Mesenchymal stem cell (in vitro differentiated cells and primary cell): ENCODE measurements around the gene E2F3.

ENCODE experiments used
- DNase-seq: peaks from one replicate; pipeline ENCODE4 v3.0.0-alpha.2; 2013
- H2AFZ ChIP-seq: one replicate; pipeline ENCODE4 v1.6.1; 2013; ENCODE audit warnings: low read depth, mild to moderate bottlenecking, control low read depth, inconsistent platforms, low read length, moderate library complexity
- H2AK5ac ChIP-seq: 2 replicates; pipeline ENCODE4 v1.6.1; 2013; ENCODE audit warnings: low read length, moderate library complexity, mild to moderate bottlenecking, inconsistent platforms; ENCODE audit not compliant: severe bottlenecking
- H2BK120ac ChIP-seq: one replicate; pipeline ENCODE4 v1.6.1; 2013; ENCODE audit warnings: low read depth, mild to moderate bottlenecking, inconsistent platforms, low read length, moderate library complexity
- H2BK12ac ChIP-seq, 2 experiments: one replicate each; pipeline ENCODE4 v1.6.1; 2013; ENCODE audit warnings: inconsistent platforms in 2 of 2, low read length in 2 of 2, mild to moderate bottlenecking in 2 of 2, moderate library complexity in 2 of 2, control low read depth in 1 of 2
- H2BK15ac ChIP-seq: one replicate; pipeline ENCODE4 v1.6.1; 2013; ENCODE audit warnings: mild to moderate bottlenecking, low read depth, inconsistent platforms; ENCODE audit not compliant: poor library complexity, severe bottlenecking
- H2BK5ac ChIP-seq: 2 replicates; pipeline ENCODE4 v1.6.1; 2013; ENCODE audit warnings: low read depth, mild to moderate bottlenecking, low read length, control low read depth, inconsistent platforms; ENCODE audit not compliant: poor library complexity, severe bottlenecking
- H3K14ac ChIP-seq, 2 experiments: one replicate each; pipeline ENCODE4 v1.6.1; 2013; ENCODE audit warnings: inconsistent platforms in 2 of 2, low read length in 2 of 2, control low read depth in 1 of 2, mild to moderate bottlenecking in 1 of 2, moderate library complexity in 1 of 2
- H3K18ac ChIP-seq, 2 experiments: one replicate each; pipeline ENCODE4 v1.6.1; 2013; ENCODE audit warnings: inconsistent platforms in 2 of 2, low read length in 2 of 2, control low read depth in 1 of 2, low read depth in 1 of 2, mild to moderate bottlenecking in 1 of 2
- H3K23ac ChIP-seq, 2 experiments: one replicate each; pipeline ENCODE4 v1.6.1; 2013; ENCODE audit warnings: inconsistent platforms in 2 of 2, low read length in 2 of 2, mild to moderate bottlenecking in 2 of 2, moderate library complexity in 2 of 2, control low read depth in 1 of 2
- H3K27ac ChIP-seq: 2 replicates; pipeline ENCODE4 v1.5.1; 2013; ENCODE audit warnings: mild to moderate bottlenecking, moderate library complexity, low read length, control low read depth, inconsistent platforms; ENCODE audit not compliant: poor library complexity, severe bottlenecking
- H3K27me3 ChIP-seq, 2 experiments: 2 replicates each; pipeline versions ENCODE4 v1.6.1 to v1.7.0; 2013; ENCODE audit warnings: low read length in 2 of 2, mild to moderate bottlenecking in 2 of 2, moderate library complexity in 2 of 2, control low read depth in 1 of 2, inconsistent platforms in 1 of 2; ENCODE audit not compliant: control insufficient read depth in 1 of 2, insufficient read depth in 1 of 2
- H3K36me3 ChIP-seq, 2 experiments: 2 replicates each; pipeline versions ENCODE4 v1.6.1 to v1.7.0; 2013; ENCODE audit warnings: low read length in 2 of 2, control low read depth in 1 of 2, inconsistent platforms in 1 of 2, low read depth in 1 of 2, mild to moderate bottlenecking in 1 of 2; ENCODE audit not compliant: insufficient read depth in 2 of 2, control insufficient read depth in 1 of 2
- H3K4ac ChIP-seq, 2 experiments: one replicate each; pipeline ENCODE4 v1.6.1; 2013; ENCODE audit warnings: inconsistent platforms in 2 of 2, low read length in 2 of 2, mild to moderate bottlenecking in 2 of 2, moderate library complexity in 2 of 2, control low read depth in 1 of 2, low read depth in 1 of 2
- H3K4me1 ChIP-seq: 2 replicates; pipeline ENCODE4 v1.6.1; 2013; ENCODE audit warnings: low read depth, low read length, control low read depth; ENCODE audit not compliant: control insufficient read depth, insufficient read depth
- H3K4me2 ChIP-seq: 2 replicates; pipeline ENCODE4 v1.6.1; 2013; ENCODE audit warnings: low read length, mild to moderate bottlenecking, inconsistent platforms; ENCODE audit not compliant: poor library complexity, severe bottlenecking
- H3K4me3 ChIP-seq, 2 experiments: 2 replicates each; pipeline versions ENCODE4 v1.5.1 to v1.7.0; 2013; ENCODE audit warnings: low read length in 2 of 2, mild to moderate bottlenecking in 2 of 2, control low read depth in 1 of 2, low read depth in 1 of 2; ENCODE audit not compliant: insufficient read depth in 1 of 2
- H3K79me1 ChIP-seq: replicated peaks from 2 replicates; pipeline ENCODE4 v1.6.1; 2013; ENCODE audit warnings: mild to moderate bottlenecking, control low read depth, low read length, inconsistent platforms; ENCODE audit not compliant: poor library complexity, severe bottlenecking
- H3K9ac ChIP-seq: 2 replicates; pipeline ENCODE4 v1.7.0; 2013; ENCODE audit warnings: mild to moderate bottlenecking, low read length, moderate library complexity
- H3K9me3 ChIP-seq: 2 replicates; pipeline ENCODE4 v1.7.0; 2013; ENCODE audit warnings: mild to moderate bottlenecking, low read length; ENCODE audit not compliant: control insufficient read depth
- H4K8ac ChIP-seq: one replicate; pipeline ENCODE4 v1.6.1; 2013; ENCODE audit warnings: inconsistent platforms, mild to moderate bottlenecking, low read length, moderate library complexity
- H4K91ac ChIP-seq: one replicate; pipeline ENCODE4 v1.6.1; 2013; ENCODE audit warnings: mild to moderate bottlenecking, low read length, inconsistent platforms
- WGBS: methylation state at CpG from one replicate; pipeline ENCODE4 v1.1.7; 2013; ENCODE audit warnings: mixed read lengths; 5-methylcytosine and 5-hydroxymethylcytosine counted together

E2F3 gene

GRCh38 chr6:20468209-20468608 lies 66.5 kb downstream of the E2F3 start:
- Histone ChIP-seq H3K4me3 (no peak overlapping the region), H3K27ac (no peak overlapping the region), H3K9ac (no peak overlapping the region), H3K4ac (no peak overlapping the region), H2AK5ac (no peak overlapping the region), H4K91ac (no peak overlapping the region), H3K14ac (no peak overlapping the region), H2BK15ac (no peak overlapping the region), H3K23ac (no peak overlapping the region), H3K4me2 (no peak overlapping the region), H2BK120ac (no peak overlapping the region), H3K79me1 (peaks cover 40% of the 10 kb centered on the region), H3K27me3 (no peaks in the 10 kb centered on the region), H2AFZ (no peak overlapping the region), H3K4me1 (no peaks in the 10 kb centered on the region), H2BK5ac (no peak overlapping the region), H3K18ac (no peak overlapping the region), H3K9me3 (no peaks in the 10 kb centered on the region), H4K8ac (no peak overlapping the region), H3K36me3 (peaks cover 9 to 10% of the 10 kb centered on the region in 2 experiments), H2BK12ac (no peak overlapping the region)
- 98% methylated on average over 6 of the region's 7 CpGs for WGBS
- DNase-seq = no peak

GRCh38 chr6:20472748-20473147 lies 71.1 kb downstream of the E2F3 start:
- no peak overlapping the region for H3K18ac ChIP-seq
- no peak overlapping the region for H3K23ac ChIP-seq
- no peak overlapping the region for H2BK15ac ChIP-seq
- no peak overlapping the region for H2AK5ac ChIP-seq
- no peak overlapping the region for H3K4ac ChIP-seq
- no peak overlapping the region for H3K9ac ChIP-seq
- no peaks in the 10 kb centered on the region for H3K27me3 ChIP-seq
- no peak overlapping the region for H3K4me3 ChIP-seq
- H3K79me1 ChIP-seq = peaks cover 50% of the 10 kb centered on the region
- no peak overlapping the region for H2AFZ ChIP-seq
- no peak overlapping the region for H3K14ac ChIP-seq
- peaks cover 3% of the 10 kb centered on the region for H3K4me1 ChIP-seq
- no peak overlapping the region for H4K91ac ChIP-seq
- no peak overlapping the region for H2BK12ac ChIP-seq
- H3K27ac ChIP-seq = no peak overlapping the region
- peaks cover 9 to 15% of the 10 kb centered on the region in 2 experiments for H3K36me3 ChIP-seq
- no peak overlapping the region for H4K8ac ChIP-seq
- no peak overlapping the region for H2BK5ac ChIP-seq
- no peak overlapping the region for H2BK120ac ChIP-seq
- H3K4me2 ChIP-seq = no peak overlapping the region
- WGBS = 97% methylated on average over 2 of the region's 3 CpGs
- H3K9me3 ChIP-seq = no peaks in the 10 kb centered on the region
- DNase-seq = no peak

GRCh38 chr6:20473518-20473917 lies 71.8 kb downstream of the E2F3 start:
- Histone ChIP-seq H2BK5ac (no peak overlapping the region), H4K91ac (no peak overlapping the region), H3K27ac (no peak overlapping the region), H3K36me3 (peaks cover 4 to 7% of the 10 kb centered on the region in 2 experiments), H2AFZ (no peak overlapping the region), H3K4me3 (no peak overlapping the region), H3K4me1 (peaks cover 3% of the 10 kb centered on the region), H2BK15ac (no peak overlapping the region), H3K9me3 (no peaks in the 10 kb centered on the region), H3K4me2 (no peak overlapping the region), H3K23ac (no peak overlapping the region), H2BK120ac (no peak overlapping the region), H3K27me3 (no peaks in the 10 kb centered on the region), H3K4ac (no peak overlapping the region), H2BK12ac (no peak overlapping the region), H3K9ac (no peak overlapping the region), H3K14ac (no peak overlapping the region), H3K79me1 (peaks cover 48% of the 10 kb centered on the region), H3K18ac (no peak overlapping the region), H2AK5ac (no peak overlapping the region), H4K8ac (no peak overlapping the region)
- no peak for DNase-seq
- 88% methylated on average over 1 of the region's 1 CpG for WGBS

GRCh38 chr6:20474874-20475542 lies 73.3 kb downstream of the E2F3 start:
- no peak overlapping the region for H2AK5ac ChIP-seq
- 97% methylated on average over 7 of the region's 7 CpGs for WGBS
- no peak overlapping the region for H3K18ac ChIP-seq
- H3K4me1 ChIP-seq = peaks cover 3% of the 10 kb centered on the region
- H3K9me3 ChIP-seq = no peaks in the 10 kb centered on the region
- no peak for DNase-seq
- H3K4ac ChIP-seq = no peak overlapping the region
- H2BK15ac ChIP-seq = no peak overlapping the region
- H3K36me3 ChIP-seq = peaks cover 3 to 5% of the 10 kb centered on the region in 2 experiments
- H3K27ac ChIP-seq = no peak overlapping the region
- H3K9ac ChIP-seq = no peak overlapping the region
- H2AFZ ChIP-seq = no peak overlapping the region
- no peak overlapping the region for H2BK120ac ChIP-seq
- H3K4me3 ChIP-seq = no peak overlapping the region
- H3K14ac ChIP-seq = no peak overlapping the region
- peaks cover 45% of the 10 kb centered on the region for H3K79me1 ChIP-seq
- H2BK5ac ChIP-seq = no peak overlapping the region
- H3K27me3 ChIP-seq = no peaks in the 10 kb centered on the region
- no peak overlapping the region for H3K23ac ChIP-seq
- no peak overlapping the region for H4K91ac ChIP-seq
- H4K8ac ChIP-seq = no peak overlapping the region
- no peak overlapping the region for H3K4me2 ChIP-seq
- H2BK12ac ChIP-seq = no peak overlapping the region
